Tibial nerve (tissue), 4 donors: ENCODE data around the gene SPATA20. TPM values are rescaled to one million over a fixed set of nuclear protein-coding genes. Genes with fewer than 3 reads are reported as not detected.

Source experiments
- DNase-seq, 2 donors: peaks; one replicate each; pipeline ENCODE4 v3.0.0-alpha.2; 2019; ENCODE audit warnings: low spot score in 2 of 2
- H3K27ac ChIP-seq, 4 donors: fragments of 200-600 bp; sonication (generic) in 3 of 4; one replicate each; pipeline ENCODE4 v1.5.1; 2017 to 2019; ENCODE audit warnings: mild to moderate bottlenecking in 1 of 4
- H3K27me3 ChIP-seq, 2 donors: fragments of 200-600 bp; sonication (generic) in 1 of 2; one replicate each; pipeline versions ENCODE4 v1.5.1 to v1.6.0; 2017 to 2019
- H3K36me3 ChIP-seq, 3 donors: fragments of 200-600 bp; sonication (generic); one replicate each; pipeline ENCODE4 v1.5.1; 2018 to 2019
- H3K4me1 ChIP-seq, 4 donors: fragments of 200-600 bp; sonication (generic) in 3 of 4; one replicate each; pipeline ENCODE4 v1.5.1; 2017 to 2019
- H3K4me3 ChIP-seq, 4 donors: fragments of 200-600 bp; sonication (generic) in 3 of 4; one replicate each; pipeline ENCODE4 v1.5.1; 2017 to 2019; ENCODE audit warnings: mild to moderate bottlenecking in 1 of 4, moderate library complexity in 1 of 4
- H3K9me3 ChIP-seq, 4 donors: fragments of 200-600 bp; sonication (generic) in 3 of 4; one replicate each; pipeline ENCODE4 v1.5.1; 2017 to 2019
- CTCF ChIP-seq, 5 experiments: fragments of 200-600 bp in 3 of 5; fragments of 450-650 bp in 2 of 5; sonication (generic) in 3 of 5; IDR thresholded peaks; one replicate each; pipeline ENCODE4 v1.5.1; 2016 to 2019; ENCODE audit warnings: antibody characterized with exemption in 5 of 5, mild to moderate bottlenecking in 3 of 5, moderate library complexity in 2 of 5
- EP300 ChIP-seq, 2 donors: sonication (generic); formaldehyde crosslinking; IDR thresholded peaks; one replicate each; pipeline ENCODE4 v1.6.1; 2017; ENCODE audit warnings: antibody characterized with exemption in 2 of 2, mild to moderate bottlenecking in 1 of 2
- POLR2A ChIP-seq, 2 donors: fragments of 450-650 bp; IDR thresholded peaks; one replicate each; pipeline ENCODE4 v1.6.1; 2017; ENCODE audit warnings: antibody characterized with exemption in 2 of 2, mild to moderate bottlenecking in 2 of 2, moderate library complexity in 2 of 2
- WGBS, 2 donors: methylation state at CpG; one replicate each; pipeline ENCODE4 v1.1.5; 2018; 5-methylcytosine and 5-hydroxymethylcytosine counted together
- total RNA-seq, 4 donors: library from RNA; depleted of rRNA; stranded (reverse); fragments of >200 nt; gene quantifications; one replicate each; pipeline ENCODE4 v1.1.0, GENCODE V29; 2016

Gene SPATA20
- total RNA-seq, 4 donors from 2014 or later, result 80.8 to 151 (median 89.6) TPM

GRCh38 chr17:50519141-50519834 is 27.7 kb upstream of the SPATA20 start:
- H3K36me3 ChIP-seq, result no peaks in the 10 kb centered on the region
- no peaks in the 10 kb centered on the region for H3K27me3 ChIP-seq
- no peak for TF ChIP-seq CTCF (IDR thresholded peaks at IDR 0.05)
- TF ChIP-seq EP300 (IDR thresholded peaks at IDR 0.05), result no peak
- no peak for TF ChIP-seq POLR2A (IDR thresholded peaks at IDR 0.05)
- H3K9me3 ChIP-seq, result no peaks in the 10 kb centered on the region
- DNase-seq, result no peak
- 88% methylated on average over 8 of the region's 8 CpGs for WGBS, 2 donors
- H3K4me3 ChIP-seq, result no peak overlapping the region
- no peak overlapping the region for H3K27ac ChIP-seq
- H3K4me1 ChIP-seq, result peaks cover 0 to 32% (median 7%) of the 10 kb centered on the region in 4 donors

GRCh38 chr17:50520483-50520882 is 26.5 kb upstream of the SPATA20 start:
- no peak for DNase-seq
- TF ChIP-seq CTCF (IDR thresholded peaks at IDR 0.05) (no peak), EP300 (IDR thresholded peaks at IDR 0.05) (no peak), POLR2A (IDR thresholded peaks at IDR 0.05) (no peak)
- H3K36me3 ChIP-seq, result no peaks in the 10 kb centered on the region
- WGBS, 2 donors, result 83 to 86% methylated on average over 2 of the region's 2 CpGs
- H3K27me3 ChIP-seq, result no peaks in the 10 kb centered on the region
- H3K27ac ChIP-seq, result no peak overlapping the region
- no peaks in the 10 kb centered on the region for H3K9me3 ChIP-seq
- peaks cover 0 to 20% (median 0%) of the 10 kb centered on the region in 4 donors for H3K4me1 ChIP-seq
- no peak overlapping the region for H3K4me3 ChIP-seq

GRCh38 chr17:50521514-50521913 is 25.5 kb upstream of the SPATA20 start:
- no peaks in the 10 kb centered on the region for H3K9me3 ChIP-seq
- H3K27ac ChIP-seq, result no peak overlapping the region
- TF ChIP-seq POLR2A (IDR thresholded peaks at IDR 0.05) (no peak), CTCF (IDR thresholded peaks at IDR 0.05) (no peak), EP300 (IDR thresholded peaks at IDR 0.05) (no peak)
- H3K36me3 ChIP-seq, result no peaks in the 10 kb centered on the region
- no peak overlapping the region for H3K4me3 ChIP-seq
- peaks cover 0 to 10% (median 0%) of the 10 kb centered on the region in 4 donors for H3K4me1 ChIP-seq
- H3K27me3 ChIP-seq, result no peaks in the 10 kb centered on the region
- WGBS, 2 donors, result 69 to 73% methylated on average over 2 of the region's 2 CpGs
- no peak for DNase-seq

- WGBS, 2 donors, result 90 to 91% methylated on average over 10 of the region's 10 CpGs
- no peak for DNase-seq
- Histone ChIP-seq H3K4me1 (peaks cover 0 to 10% (median 0%) of the 10 kb centered on the region in 4 donors), H3K9me3 (no peaks in the 10 kb centered on the region), H3K4me3 (no peak overlapping the region), H3K27ac (no peak overlapping the region), H3K36me3 (no peaks in the 10 kb centered on the region), H3K27me3 (no peaks in the 10 kb centered on the region)
- no peak for TF ChIP-seq CTCF (IDR thresholded peaks at IDR 0.05)
- TF ChIP-seq POLR2A (IDR thresholded peaks at IDR 0.05), result no peak
- no peak for TF ChIP-seq EP300 (IDR thresholded peaks at IDR 0.05)
Measured at GRCh38 chr17:50522766-50523165, 24.2 kb upstream of the SPATA20 start.

GRCh38 chr17:50523208-50523607 is 23.8 kb upstream of the SPATA20 start:
- no peaks in the 10 kb centered on the region for H3K36me3 ChIP-seq
- H3K4me3 ChIP-seq, result no peak overlapping the region
- TF ChIP-seq POLR2A (IDR thresholded peaks at IDR 0.05), result no peak
- TF ChIP-seq EP300 (IDR thresholded peaks at IDR 0.05), result no peak
- no peak overlapping the region for H3K27ac ChIP-seq
- peaks cover 0 to 10% (median 0%) of the 10 kb centered on the region in 4 donors for H3K4me1 ChIP-seq
- 65 to 82% methylated on average over 2 of the region's 2 CpGs for WGBS, 2 donors
- no peak for DNase-seq
- H3K9me3 ChIP-seq, result no peaks in the 10 kb centered on the region
- no peaks in the 10 kb centered on the region for H3K27me3 ChIP-seq
